Medulla oblongata (tissue), 1 donor: ENCODE measurements around the gene NTNG2.

Experiments
- DNase-seq: peaks from one replicate; pipeline ENCODE4 v3.0.0-alpha.2; 2015; ENCODE audit errors: extremely low spot score

The NTNG2 gene

DNA sequence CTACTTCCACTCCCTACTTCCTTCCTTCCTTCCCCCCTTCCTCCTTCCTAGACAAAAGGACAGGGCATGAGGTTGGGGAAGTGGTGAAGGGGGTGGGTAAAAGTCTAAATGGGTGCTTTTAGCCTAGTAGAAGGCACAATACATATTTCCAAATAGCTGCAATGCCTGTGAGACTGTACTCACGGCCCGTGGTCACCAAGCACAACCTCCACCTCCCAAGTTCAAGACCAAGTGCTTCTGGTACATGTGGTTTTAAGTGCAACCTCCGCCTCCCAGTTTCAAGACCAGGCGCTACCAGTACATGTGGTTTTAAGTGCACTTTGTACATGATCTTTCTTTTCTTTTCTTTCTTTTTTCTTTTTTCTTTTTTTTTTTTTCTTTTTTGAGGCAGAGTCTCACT, 14.5 kb upstream of the NTNG2 start:
- DNase-seq = no peak

DNA sequence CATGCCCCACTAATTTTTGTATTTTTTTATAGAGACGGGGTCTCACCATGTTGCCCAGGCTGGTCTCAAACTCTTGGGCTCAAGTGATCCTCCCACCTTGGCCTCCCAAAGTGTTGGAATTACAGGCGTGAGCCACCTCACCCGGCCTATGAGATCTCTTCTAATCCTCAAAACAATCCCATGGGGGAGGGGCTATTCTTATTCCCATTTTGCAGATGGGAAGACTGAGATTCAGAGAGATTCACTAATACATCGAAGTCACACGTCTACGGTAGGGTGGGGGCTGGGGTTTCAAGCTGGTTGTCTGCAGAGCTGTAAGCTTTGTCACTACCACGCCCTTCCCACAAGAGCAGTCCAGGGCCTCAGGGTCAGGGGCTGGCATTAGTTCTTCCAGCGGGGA, 14.0 kb upstream of the NTNG2 start:
- DNase-seq = no peak

- no peak for DNase-seq
These were observed 11.6 kb upstream of the NTNG2 start for GRCh38 chr9:132150256-132150655.

DNA sequence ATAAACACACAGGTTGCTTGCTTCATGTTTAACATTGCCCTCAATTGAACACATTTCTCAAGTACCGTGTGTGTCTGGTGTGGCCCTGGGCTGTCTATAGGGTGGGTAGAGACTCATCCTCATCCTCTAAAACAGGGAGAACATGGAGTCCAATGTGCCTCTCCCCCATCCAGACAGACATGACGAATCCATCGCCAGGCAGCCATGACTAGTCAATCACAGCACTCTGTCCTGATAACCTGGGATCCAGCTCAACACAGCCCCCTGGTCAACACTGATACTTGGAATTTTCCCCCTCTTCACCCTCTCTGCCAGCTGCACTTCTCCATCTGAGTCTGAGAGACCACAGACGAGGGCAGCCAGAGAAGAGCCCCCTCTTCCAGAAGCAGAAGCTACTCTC, 10.7 kb upstream of the NTNG2 start:
- DNase-seq = no peak

- DNase-seq = no peak
These were observed 9.6 kb upstream of the NTNG2 start for GRCh38 chr9:132152231-132152630.

DNA sequence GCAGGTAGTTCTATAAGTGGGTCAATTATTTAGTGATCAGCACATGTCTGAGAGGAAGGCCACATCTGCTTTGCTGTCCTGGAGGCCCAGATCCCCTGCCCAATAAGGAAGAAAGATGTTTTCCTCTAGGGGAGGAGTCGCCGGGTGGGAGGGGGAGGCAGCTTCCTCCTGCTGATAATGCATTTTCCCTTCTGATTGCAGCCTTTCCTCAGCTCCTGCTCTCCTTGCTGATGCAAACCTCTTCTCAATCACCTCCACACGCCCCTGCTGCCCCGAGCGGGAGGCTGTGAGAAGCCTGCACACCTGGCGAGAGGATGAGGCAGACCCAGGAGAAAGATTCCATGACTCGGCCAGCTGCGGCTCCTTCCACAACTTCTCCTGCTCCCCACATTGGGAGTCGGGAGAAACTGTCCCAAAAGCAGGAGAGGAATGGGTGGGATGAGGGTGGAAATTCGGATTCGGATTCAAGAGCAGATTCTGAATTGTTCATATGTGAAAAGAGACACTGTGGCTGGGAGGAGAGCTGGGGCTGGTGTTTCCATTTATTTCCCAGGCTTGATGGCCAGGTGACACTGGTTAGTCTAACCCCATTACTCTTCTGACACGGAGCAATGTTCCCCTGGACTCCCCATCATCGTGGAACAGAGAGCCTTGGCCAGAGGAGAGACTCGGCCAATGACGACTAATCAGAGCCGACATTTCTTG, 6.8 kb upstream of the NTNG2 start:
- DNase-seq = no peak

GRCh38 chr9:132155568-132155895, 6.3 kb upstream of the NTNG2 start:
- DNase-seq = no peak

GRCh38 chr9:132156262-132156661, 5.6 kb upstream of the NTNG2 start:
- peak; percentile 55 for DNase-seq

GRCh38 chr9:132157347-132158116, 4.3 kb upstream of the NTNG2 start:
- no peak for DNase-seq

DNA sequence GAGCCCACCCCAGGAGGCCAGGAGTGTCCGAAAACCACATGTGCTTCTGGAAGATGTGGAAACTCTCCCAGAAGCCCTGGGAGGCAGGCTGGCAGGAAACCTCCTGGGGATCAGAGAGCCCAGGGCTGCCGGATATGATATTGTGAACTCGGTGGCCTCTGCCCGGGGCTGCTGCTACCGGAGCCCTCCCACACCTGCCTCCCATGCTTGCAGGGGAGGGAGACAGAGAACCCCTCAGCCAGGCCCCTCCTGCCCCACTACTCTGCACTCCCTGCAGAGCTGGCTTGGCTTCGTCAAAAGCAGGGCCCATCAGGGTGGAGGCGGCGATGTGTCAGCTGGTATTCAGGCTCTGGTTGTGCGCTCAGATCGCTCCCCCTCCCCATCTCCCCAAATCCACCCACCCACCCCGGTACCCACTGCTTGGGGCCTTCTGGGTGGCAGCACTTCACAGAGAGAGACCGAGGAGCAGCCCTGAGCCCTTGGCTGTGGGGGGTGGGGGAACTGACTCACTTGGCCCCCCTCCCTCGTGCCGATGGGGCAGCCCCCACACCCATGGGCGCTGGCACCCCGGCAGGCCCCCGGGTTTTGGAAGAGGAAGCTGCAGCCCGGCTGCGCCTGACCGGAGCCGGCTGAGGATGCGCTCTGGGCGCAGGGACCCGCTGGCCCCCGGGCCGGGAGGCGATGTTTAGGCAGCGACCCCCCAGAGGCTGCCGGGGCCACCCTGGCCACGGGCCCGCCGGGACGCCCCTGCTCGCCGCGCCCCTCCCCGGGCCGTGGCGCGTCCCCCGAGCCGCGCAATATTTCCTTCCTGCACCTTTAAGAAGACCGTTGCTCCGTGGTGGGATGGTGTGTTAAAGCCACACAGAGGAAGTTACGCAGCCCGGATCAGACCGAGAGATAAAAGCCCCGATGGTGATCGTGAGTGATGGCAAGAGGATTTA, 786 bp upstream of the NTNG2 start:
- DNase-seq = no peak

- no peak for DNase-seq
These were observed 1.1 kb downstream of the NTNG2 start for GRCh38 chr9:132162764-132163456.

DNA sequence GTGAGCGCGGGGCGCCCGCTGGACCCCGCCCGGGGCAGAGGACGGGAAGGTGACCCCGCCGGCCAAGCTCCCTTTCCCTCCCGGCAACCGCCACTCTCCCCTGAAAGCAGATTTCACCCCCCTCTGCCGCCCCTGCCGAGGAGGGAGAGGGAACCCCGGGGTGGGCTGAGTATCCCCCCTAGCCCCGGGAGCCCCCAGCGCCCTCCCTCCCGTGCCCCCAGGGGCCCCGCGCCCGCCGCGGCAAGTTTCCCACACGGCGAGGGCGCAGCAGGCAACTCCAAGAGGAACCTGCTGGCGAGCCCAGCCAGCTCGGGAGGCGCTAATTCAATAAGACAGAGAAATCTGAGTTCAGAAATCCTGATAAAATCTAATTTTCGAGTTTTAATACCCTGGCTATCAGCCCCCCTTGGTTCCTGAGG, 1.6 kb downstream of the NTNG2 start:
- no peak for DNase-seq

DNA sequence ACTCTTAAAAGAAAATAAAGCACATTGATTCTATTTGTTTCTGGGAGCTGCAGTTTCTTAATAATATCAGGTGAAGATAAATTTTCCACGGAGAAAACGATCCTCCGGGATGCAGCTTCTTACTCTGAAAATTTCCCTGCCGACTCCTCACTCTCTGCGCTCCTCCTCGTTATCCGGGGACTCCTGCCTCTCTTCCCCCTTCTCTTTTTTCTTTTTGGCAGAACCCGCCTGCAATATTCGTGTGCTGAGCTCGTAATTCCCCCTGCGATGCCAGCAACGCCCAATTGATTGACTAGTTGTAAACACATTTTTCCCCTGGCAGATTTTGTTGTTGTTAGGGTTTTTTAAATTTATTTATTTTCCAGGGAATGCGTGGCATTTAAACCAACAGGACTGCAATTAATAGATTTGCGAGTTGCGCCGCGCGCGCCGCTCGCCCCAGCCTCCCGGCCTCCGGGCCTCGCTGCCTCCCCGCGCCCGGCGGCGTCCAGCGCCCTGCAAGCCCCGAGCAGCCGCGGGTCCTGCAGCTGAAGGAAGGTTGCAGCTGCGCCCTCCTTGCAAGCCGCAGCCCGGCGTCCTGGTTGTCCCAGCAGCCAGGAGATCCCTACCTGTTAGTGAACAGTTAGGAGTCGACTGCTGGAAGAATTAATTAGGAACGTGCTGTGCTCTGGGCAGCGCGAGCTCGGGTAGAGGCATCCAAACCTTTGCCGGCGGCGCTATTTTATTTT, 2.2 kb downstream of the NTNG2 start:
- no peak for DNase-seq

DNA sequence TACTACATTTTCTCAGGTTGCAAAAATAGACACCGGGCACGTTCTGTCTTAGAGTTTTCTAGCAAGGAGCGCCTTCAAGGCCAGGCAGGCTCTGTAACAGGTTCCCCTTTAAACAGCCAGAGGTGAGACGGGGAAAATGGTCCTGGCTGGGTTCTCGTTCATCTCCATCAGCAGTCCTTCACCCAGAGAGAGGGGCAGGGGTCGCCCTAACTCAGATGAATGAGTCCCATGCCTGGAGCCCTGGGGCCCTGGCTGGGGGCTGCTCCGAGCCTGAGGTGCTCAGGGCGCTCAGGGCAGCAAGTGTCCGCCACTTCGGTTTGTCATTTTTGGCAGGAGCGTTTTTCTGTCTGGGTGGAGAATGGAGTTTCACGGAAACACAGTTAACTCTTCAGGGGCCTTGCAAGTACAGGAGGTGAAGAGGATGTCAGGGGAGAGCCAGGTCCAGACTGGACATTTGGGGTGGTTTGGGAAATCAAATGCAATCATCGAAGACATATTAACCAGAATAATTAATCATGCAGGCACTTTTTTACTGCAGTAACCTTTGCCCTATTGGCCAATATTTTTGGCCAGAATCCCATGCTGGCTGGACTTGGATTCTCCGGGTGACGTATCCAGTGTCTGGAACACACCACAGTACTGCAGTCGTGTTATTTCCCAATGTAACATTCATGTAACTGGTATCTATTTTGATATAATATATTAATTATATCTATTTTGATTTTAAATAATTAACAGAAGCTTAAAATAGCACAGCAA, 2.9 kb downstream of the NTNG2 start:
- DNase-seq = no peak

GRCh38 chr9:132166599-132166998, 4.7 kb downstream of the NTNG2 start:
- no peak for DNase-seq

DNA sequence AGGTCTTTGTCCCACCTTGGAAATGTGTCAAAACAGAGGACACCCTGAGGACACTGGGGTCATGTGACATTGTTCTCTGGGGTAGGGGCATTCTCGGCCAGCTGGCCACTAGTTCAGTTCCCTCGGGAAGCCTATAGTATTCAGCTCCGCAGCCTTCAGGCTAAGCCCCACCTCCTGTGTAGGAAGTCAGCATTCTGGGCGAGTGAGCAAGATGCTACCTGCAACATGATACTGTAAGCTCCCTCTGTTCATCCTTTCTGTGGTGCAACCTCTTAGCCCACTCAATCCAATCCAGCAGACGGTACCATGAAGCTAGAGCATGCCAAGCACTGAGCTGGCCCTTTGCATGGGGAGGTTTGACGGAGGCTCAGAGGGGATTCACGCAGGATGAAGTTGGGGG, 5.3 kb downstream of the NTNG2 start:
- no peak for DNase-seq

- peak; percentile 81 for DNase-seq
These were observed 6.5 kb downstream of the NTNG2 start for GRCh38 chr9:132168347-132168746.

DNA sequence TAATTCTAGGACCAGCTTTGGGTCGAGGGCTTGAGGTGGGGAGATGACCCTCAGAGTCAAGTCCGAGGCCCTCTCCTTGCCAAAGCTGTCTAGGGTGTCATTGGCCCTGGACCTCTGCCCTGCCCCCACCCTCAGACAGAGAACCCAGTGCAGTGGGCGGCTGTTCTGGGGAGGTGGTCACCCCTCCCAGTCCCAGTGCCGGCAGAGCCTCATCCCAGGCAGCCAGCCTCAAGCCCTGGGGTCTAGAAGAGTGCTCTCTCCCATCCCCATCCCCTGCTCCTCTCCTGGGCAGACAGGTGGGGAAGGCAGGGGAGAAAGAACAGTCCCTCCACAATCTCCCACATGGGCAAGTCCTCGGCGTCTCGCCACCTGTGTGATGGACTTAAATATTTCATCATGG, 7.0 kb downstream of the NTNG2 start:
- no peak for DNase-seq

GRCh38 chr9:132169672-132170392, 8.0 kb downstream of the NTNG2 start:
- peak; percentile 74 for DNase-seq

DNA sequence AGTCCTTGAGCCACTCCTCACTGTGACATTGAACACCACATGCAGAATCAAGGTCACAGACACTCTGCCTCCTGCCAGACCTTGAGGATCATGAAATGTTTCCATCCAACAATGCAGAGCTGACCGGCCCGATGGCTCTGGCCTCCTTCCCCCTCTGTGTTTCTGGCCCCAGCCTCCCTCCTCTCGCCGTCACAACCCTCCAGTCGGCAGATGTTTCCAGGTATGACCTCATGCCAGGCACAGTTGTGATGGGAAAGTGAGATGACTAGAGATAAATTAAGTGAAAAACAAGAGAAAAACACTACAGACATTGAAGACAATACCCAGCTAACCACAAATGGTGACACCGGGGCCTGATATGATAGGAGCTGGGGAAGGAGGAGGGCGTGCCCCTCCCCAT, 9.8 kb downstream of the NTNG2 start:
- no peak for DNase-seq
